KMS-11 (cell line): ENCODE measurements around the gene RPL35.
"Not testable (repeated sequence)": the region's sequence is repeated elsewhere in the genome, so short reads cannot be mapped to it uniquely, and the experiment has no call there.

ENCODE experiments used
- H2AFZ ChIP-seq: fragments of 200-600 bp; sonication (generic); 2 replicates; pipeline ENCODE4 v1.6.1; 2016; ENCODE audit warnings: antibody characterized with exemption, mixed run types, low read depth
- H3K27ac ChIP-seq: fragments of 200-600 bp; sonication (generic); 2 replicates; pipeline ENCODE4 v1.6.1; 2016; ENCODE audit warnings: mild to moderate bottlenecking, mixed run types
- H3K27me3 ChIP-seq: fragments of 200-600 bp; sonication (generic); 2 replicates; pipeline ENCODE4 v1.6.1; 2017; ENCODE audit warnings: mild to moderate bottlenecking, low read depth, mixed run types, moderate library complexity; ENCODE audit not compliant: insufficient read depth
- H3K36me3 ChIP-seq: fragments of 200-600 bp; sonication (generic); 2 replicates; pipeline ENCODE4 v1.6.1; 2017; ENCODE audit warnings: mild to moderate bottlenecking, mixed run types; ENCODE audit not compliant: insufficient read depth
- H3K4me1 ChIP-seq: fragments of 200-600 bp; sonication (generic); 2 replicates; pipeline ENCODE4 v1.6.1; 2016; ENCODE audit warnings: mild to moderate bottlenecking, low read depth, mixed run types; ENCODE audit not compliant: poor library complexity, severe bottlenecking
- H3K4me2 ChIP-seq: fragments of 200-600 bp; sonication (generic); 2 replicates; pipeline ENCODE4 v1.7.0; 2016; ENCODE audit warnings: mild to moderate bottlenecking, mixed run types
- H3K4me3 ChIP-seq: fragments of 200-600 bp; sonication (generic); IDR thresholded peaks from 2 replicates; pipeline ENCODE4 v1.6.1; 2017; ENCODE audit warnings: low read depth, low read length, mixed read lengths; ENCODE audit not compliant: insufficient read depth
- H3K79me2 ChIP-seq: fragments of 200-600 bp; sonication (generic); 2 replicates; pipeline ENCODE4 v1.6.1; 2016; ENCODE audit warnings: low read depth, mixed run types; ENCODE audit not compliant: insufficient read depth
- H3K9ac ChIP-seq: fragments of 200-600 bp; sonication (generic); 2 replicates; pipeline ENCODE4 v1.6.1; 2016; ENCODE audit warnings: mild to moderate bottlenecking, mixed run types
- H4K20me1 ChIP-seq: fragments of 200-600 bp; sonication (generic); 2 replicates; pipeline ENCODE4 v1.6.1; 2016; ENCODE audit warnings: mild to moderate bottlenecking, mixed run types; ENCODE audit not compliant: insufficient read depth
- CTCF ChIP-seq: fragments of 200-600 bp; sonication (generic); conservative IDR thresholded peaks from 2 replicates; pipeline ENCODE4 v1.6.1; 2017; ENCODE audit warnings: low read depth, mild to moderate bottlenecking, antibody characterized with exemption, low read length, moderate library complexity, mixed read lengths

The RPL35 gene

GRCh38 chr9:124841075-124841821 lies 20.5 kb downstream of the RPL35 start:
- H3K4me2 ChIP-seq = no peak overlapping the region
- no peak for TF ChIP-seq CTCF
- no peaks in the 10 kb centered on the region for H4K20me1 ChIP-seq
- no peaks in the 10 kb centered on the region for H3K79me2 ChIP-seq
- no peaks in the 10 kb centered on the region for H3K36me3 ChIP-seq
- H3K4me1 ChIP-seq = no peaks in the 10 kb centered on the region
- no peak overlapping the region for H2AFZ ChIP-seq
- H3K27me3 ChIP-seq = no peaks in the 10 kb centered on the region
- no peak overlapping the region for H3K4me3 ChIP-seq
- H3K27ac ChIP-seq = no peak overlapping the region
- H3K9ac ChIP-seq = no peak overlapping the region

GRCh38 chr9:124840300-124840833 lies 21.4 kb downstream of the RPL35 start:
- Histone ChIP-seq H4K20me1 (no peaks in the 10 kb centered on the region), H2AFZ (no peak overlapping the region), H3K27ac (no peak overlapping the region), H3K36me3 (no peaks in the 10 kb centered on the region), H3K4me3 (no peak overlapping the region), H3K27me3 (no peaks in the 10 kb centered on the region), H3K9ac (no peak overlapping the region), H3K4me1 (no peaks in the 10 kb centered on the region), H3K4me2 (no peak overlapping the region), H3K79me2 (no peaks in the 10 kb centered on the region)
- 0 out of 2 replicates have a peak, but pooled peaks have one; percentile 24 for TF ChIP-seq CTCF

GRCh38 chr9:124839612-124840299 lies 22.0 kb downstream of the RPL35 start:
- Histone ChIP-seq H3K4me2 (no peak overlapping the region), H4K20me1 (no peaks in the 10 kb centered on the region), H3K27me3 (no peaks in the 10 kb centered on the region), H3K79me2 (no peaks in the 10 kb centered on the region), H3K9ac (no peak overlapping the region), H3K4me1 (no peaks in the 10 kb centered on the region), H3K27ac (no peak overlapping the region), H3K36me3 (no peaks in the 10 kb centered on the region), H3K4me3 (no peak overlapping the region), H2AFZ (no peak overlapping the region)
- peak; percentile 21; the same call in 1 of the 2 replicates for TF ChIP-seq CTCF

- H3K27ac ChIP-seq, H3K36me3 ChIP-seq, H2AFZ ChIP-seq, H3K27me3 ChIP-seq, H3K4me1 ChIP-seq, H3K9ac ChIP-seq, H3K4me3 ChIP-seq, H4K20me1 ChIP-seq, H3K79me2 ChIP-seq, H3K4me2 ChIP-seq: not testable (repeated sequence)
These were observed 23.0 kb downstream of the RPL35 start for GRCh38 chr9:124838567-124839275.

GRCh38 chr9:124838132-124838531 lies 23.6 kb downstream of the RPL35 start:
- H4K20me1 ChIP-seq, H3K27me3 ChIP-seq, H3K4me2 ChIP-seq, H3K4me1 ChIP-seq, H3K27ac ChIP-seq, H3K36me3 ChIP-seq, H3K4me3 ChIP-seq, H3K9ac ChIP-seq, H2AFZ ChIP-seq, H3K79me2 ChIP-seq: not testable (repeated sequence)
